Hematopoietic multipotent progenitor cell (in vitro differentiated cells): ENCODE data around the gene CPNE8. TPM values are rescaled to one million over a fixed set of nuclear protein-coding genes. Genes with fewer than 3 reads are reported as not detected.
"Not testable (repeated sequence)": the region's sequence is repeated elsewhere in the genome, so short reads cannot be mapped to it uniquely, and the experiment has no call there.

Experiments used
- DNase-seq, 3 donors: peaks; one replicate each; pipeline ENCODE4 v3.0.0-alpha.2; 2011 to 2015; ENCODE audit warnings: low read depth in 2 of 3, low spot score in 2 of 3
- total RNA-seq: library from RNA; depleted of rRNA; stranded (reverse); fragments of >200 nt; gene quantifications from one replicate; pipeline ENCODE4 v1.2.3, GENCODE V29; 2012

Gene CPNE8
- total RNA-seq, 1 donor = 7.3 TPM

- no peak for DNase-seq
Measured at GRCh38 chr12:38744041-38744440, 161.3 kb downstream of the CPNE8 start.

DNA sequence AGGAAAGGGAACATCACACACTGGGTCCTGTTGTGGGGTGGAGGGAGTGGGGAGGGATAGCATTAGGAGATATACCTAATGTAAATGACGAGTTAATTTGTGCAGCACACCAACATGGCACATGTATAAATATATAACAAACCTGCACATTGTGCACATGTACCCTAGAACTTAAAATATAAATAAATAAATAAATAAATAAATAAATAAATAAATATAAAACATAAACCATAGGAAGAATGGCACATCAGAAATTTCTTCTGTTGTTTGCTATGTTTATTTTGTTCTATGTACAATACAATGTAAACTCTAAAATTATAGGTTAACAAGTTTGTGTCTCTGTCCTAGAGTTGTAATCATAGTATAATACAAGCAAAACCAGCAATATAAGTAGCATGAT, 162.9 kb downstream of the CPNE8 start:
- not testable (repeated sequence) for DNase-seq

DNA sequence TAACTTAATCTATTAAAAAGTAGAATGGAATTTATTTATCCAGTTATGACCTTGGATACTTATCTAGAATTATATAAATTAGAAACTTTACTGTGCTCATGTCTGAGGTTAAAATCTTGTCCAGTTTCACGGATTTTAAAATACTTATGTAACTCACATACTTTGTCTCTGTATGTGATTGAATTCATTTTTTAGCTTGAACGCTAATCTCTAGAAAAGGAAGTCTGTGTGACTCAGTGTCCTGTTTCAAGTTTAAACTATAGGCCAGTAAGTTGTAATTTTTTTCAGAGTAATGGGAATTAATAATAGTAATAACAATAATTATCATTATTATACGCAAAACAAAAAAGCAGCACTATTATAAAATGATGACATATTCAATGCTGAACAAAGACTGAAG, 168.6 kb downstream of the CPNE8 start:
- DNase-seq = no peak

DNA sequence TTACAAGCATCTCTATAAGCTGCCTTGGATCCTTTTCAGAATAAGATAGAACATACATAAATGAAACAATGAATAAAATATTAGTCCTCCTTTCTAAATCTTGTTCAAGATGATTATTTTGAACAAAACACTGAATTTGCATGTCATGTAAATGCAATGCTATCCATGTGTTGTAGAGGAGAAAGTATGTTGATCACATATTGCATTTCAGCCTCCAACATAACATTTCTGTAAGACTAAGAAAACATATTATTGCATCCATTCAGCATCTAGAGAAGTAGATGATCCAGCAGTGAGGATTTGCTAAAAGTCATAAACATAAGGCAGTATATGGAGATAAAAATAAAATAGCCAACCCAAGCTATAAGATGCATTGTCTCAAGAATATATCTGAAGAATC, 172.6 kb downstream of the CPNE8 start:
- DNase-seq = no peak

DNA sequence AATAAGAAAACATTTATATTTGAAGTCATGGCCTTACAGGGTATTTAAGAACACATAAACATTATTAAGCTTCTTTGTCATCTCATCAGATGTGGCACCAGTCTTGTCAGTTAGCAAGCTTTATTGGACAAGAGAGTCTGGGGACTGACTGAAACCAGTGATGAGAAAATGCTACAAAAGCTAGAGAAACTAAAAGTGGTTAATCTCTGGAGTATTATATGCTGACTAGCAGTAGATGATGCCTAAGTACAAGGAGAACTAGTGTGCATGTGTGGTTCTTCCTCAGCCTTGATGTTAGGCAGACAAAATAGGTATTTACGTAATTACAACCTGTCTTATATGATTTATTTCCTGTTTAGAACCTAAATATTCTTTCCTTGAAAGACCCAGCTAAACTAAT, 176.5 kb downstream of the CPNE8 start:
- no peak for DNase-seq

DNA sequence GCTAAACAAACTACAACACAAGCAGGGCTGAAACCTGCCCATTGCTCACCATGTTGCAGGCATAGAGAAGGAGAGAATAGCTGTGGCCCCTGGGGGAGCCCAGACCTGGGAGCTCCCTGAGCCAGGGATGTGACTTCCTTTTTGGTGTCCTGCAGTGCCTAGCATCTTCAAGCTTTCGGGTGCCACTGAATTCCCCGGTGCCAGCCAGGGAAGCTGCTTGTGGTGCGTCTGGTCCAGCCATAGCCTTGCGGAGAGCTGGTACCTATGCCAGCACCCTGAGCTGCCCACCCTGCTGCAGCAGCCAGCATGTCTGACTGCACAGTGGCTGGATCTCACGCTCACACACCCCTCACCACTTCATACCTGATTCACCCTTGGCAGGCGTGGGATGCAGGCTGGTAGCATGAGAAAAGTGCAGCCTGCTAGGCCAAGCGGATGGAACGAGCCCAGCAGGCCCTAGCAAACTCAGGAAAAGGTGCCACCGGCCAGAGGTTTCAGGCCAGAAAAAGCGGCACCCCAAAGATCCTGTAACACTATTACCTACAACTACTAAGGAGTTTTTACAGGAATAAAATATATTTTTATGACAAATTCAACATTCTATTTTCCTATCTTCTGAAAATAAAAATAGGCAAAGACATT, 183.7 kb downstream of the CPNE8 start:
- DNase-seq = no peak

- DNase-seq = no peak
Measured at GRCh38 chr12:38720661-38721060, 184.7 kb downstream of the CPNE8 start.

DNA sequence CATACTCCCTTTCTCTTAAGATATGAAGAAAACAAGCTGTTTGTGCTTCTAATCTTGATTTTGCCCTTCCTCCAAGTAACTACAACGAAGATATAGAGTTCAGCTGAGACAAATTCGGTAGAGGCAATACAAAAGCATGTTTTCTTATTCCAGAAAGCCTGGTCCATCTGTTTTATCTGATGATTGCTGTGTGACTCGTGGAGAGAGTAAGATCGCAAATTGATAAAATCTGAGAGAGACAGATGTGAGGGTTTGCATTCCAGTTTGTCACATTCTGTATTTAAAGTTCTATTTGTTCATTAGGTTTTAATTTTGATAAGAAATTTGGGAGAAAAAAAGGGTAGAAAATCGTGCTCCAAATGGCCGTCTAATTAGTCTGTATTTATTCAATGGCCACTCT, 192.1 kb downstream of the CPNE8 start:
- no peak for DNase-seq

GRCh38 chr12:38711054-38711453, 194.3 kb downstream of the CPNE8 start:
- no peak for DNase-seq

DNA sequence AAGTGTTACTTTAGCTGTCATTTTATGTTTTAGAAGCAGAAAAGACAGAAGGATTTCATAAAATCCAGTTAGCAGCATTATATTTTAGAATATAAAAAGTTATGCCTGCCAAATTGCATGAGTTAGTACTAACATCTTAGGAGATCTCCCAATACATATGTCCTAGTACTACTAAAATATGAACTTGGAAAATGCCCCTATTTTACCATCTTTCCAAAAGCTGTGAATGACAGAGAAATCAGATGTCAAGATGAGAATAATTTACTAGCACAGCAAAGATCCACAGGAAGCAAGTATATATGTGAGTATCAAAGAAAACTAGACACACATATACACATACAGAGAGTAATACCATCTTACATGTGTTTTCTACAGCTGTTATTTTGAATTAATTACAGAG, 196.9 kb downstream of the CPNE8 start:
- DNase-seq = no peak

- no peak for DNase-seq
Measured at GRCh38 chr12:38707648-38708047, 197.7 kb downstream of the CPNE8 start.

DNA sequence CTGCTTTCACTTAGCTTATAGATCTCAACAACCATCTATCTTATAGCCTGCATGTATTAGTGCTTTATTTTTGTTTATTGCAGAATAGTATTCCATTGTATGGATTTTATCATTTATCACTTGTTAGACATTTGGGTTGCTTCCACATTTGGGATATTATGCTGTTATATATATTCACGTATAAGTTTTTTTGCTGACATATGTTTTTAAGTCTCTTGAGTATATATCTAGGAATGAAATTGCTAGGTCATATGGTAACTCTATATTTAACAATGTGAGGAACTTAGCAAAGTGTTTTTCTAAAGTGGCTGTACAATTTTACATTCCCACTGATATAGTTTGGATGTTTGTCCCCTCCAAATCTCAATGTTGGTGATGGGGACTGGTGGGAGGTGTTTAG, 208.1 kb downstream of the CPNE8 start:
- no peak for DNase-seq

- DNase-seq = no peak
Measured at GRCh38 chr12:38695057-38695456, 210.3 kb downstream of the CPNE8 start.

DNA sequence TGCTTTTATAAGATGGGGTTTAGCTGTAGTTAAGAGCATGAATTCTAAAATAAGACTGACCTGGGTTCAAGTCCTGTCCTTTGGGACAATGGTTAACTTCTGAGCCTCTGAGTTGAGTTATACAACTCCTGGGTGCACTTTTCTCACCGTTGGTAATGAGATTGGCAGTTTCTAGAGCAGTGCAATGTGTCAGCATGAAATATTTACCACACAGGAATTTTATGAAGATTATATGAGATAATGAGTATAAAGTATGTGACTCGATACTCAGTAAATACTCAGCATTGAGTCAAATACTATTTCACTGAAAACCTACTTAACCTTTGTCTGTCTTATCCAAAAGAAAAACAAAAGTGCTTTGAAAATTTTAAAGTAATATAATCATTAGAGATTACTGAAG, 214.2 kb downstream of the CPNE8 start:
- DNase-seq = no peak

GRCh38 chr12:38690646-38691045, 214.7 kb downstream of the CPNE8 start:
- DNase-seq = no peak

- DNase-seq = no peak
Measured at GRCh38 chr12:38689704-38690103, 215.7 kb downstream of the CPNE8 start.

- no peak for DNase-seq
Measured at GRCh38 chr12:38689195-38689594, 216.2 kb downstream of the CPNE8 start.

DNA sequence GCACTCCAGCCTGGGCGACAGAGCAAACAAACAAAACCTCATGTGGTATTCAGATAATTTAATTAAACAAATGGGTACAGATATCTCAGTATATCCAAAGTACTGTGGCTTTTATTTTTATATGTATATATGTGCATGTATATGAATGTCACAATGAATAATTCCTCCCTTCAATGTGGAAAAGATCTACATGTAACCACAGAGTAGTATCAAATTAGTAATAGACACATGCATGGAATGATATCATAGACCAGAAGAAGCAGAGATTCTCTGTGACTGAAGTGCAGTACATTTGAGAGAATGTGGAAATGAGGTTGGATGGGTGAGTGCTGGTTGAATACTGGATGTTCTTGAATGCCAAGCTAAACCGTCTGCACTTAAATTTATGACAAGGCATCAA, 222.9 kb downstream of the CPNE8 start:
- no peak for DNase-seq

DNA sequence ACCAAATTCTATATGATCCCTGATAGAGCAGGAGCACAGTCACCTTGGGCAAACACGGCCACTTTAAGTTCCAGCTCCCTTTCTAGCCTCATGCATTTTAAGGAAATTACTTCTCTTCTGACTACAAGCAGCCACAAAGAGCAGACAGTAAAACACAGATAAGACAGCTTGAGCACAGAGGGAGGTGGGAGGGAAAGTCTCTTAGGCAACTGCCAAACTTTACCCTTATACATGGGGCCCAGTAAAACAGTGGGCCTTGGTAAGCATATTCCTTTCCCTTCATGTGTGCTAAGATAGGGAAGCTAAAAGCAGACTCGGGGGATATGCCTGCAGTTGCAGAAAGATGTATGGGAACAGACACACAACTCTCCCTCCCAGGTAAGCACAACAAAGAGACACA, 235.9 kb downstream of the CPNE8 start:
- peak in 2 of 3 donors; percentile 59 to 89 for DNase-seq

GRCh38 chr12:38669081-38669480, 236.3 kb downstream of the CPNE8 start:
- DNase-seq = no peak

- no peak for DNase-seq
Measured at GRCh38 chr12:38666425-38666824, 239.0 kb downstream of the CPNE8 start.

- DNase-seq = peak in 2 of 3 donors; percentile 27 to 29
Measured at GRCh38 chr12:38664661-38665269, 240.6 kb downstream of the CPNE8 start.

- DNase-seq = peak in 2 of 3 donors; percentile 51 to 80
Measured at GRCh38 chr12:38662829-38663228, 242.6 kb downstream of the CPNE8 start.
